HG03060 (cell line): ENCODE results near the gene B4GALT7.

Source experiments
- ATAC-seq: cut with Tn5 transposase; IDR thresholded peaks from one replicate; pipeline ENCODE4 v1.9.1; 2021; ENCODE audit warnings: low read depth, moderate number of reproducible peaks; ENCODE audit not compliant: unreplicated experiment

The B4GALT7 gene

GRCh38 chr5:177592905-177593304 is 7.0 kb upstream of the B4GALT7 start:
- no peak for ATAC-seq

- no peak for ATAC-seq
Observed at GRCh38 chr5:177593511-177593910, 6.4 kb upstream of the B4GALT7 start.

GRCh38 chr5:177594071-177594470 is 5.9 kb upstream of the B4GALT7 start:
- ATAC-seq = no peak

- ATAC-seq = no peak
Observed at GRCh38 chr5:177595026-177595585, 4.8 kb upstream of the B4GALT7 start.

- ATAC-seq = no peak
Observed at GRCh38 chr5:177595991-177596774, 3.7 kb upstream of the B4GALT7 start.

- ATAC-seq = no peak
Observed at GRCh38 chr5:177596775-177597238, 3.1 kb upstream of the B4GALT7 start.

- no peak for ATAC-seq
Observed at GRCh38 chr5:177598477-177598876, 1.5 kb upstream of the B4GALT7 start.

- no peak for ATAC-seq
Observed at GRCh38 chr5:177600508-177601018, 631 bp downstream of the B4GALT7 start.

- no peak for ATAC-seq
Observed at GRCh38 chr5:177601126-177601525, 1.2 kb downstream of the B4GALT7 start.

GRCh38 chr5:177601577-177602457 is 1.9 kb downstream of the B4GALT7 start:
- ATAC-seq = no peak

- ATAC-seq = no peak
Observed at GRCh38 chr5:177602458-177602830, 2.5 kb downstream of the B4GALT7 start.

- ATAC-seq = no peak
Observed at GRCh38 chr5:177603631-177604030, 3.7 kb downstream of the B4GALT7 start.

- no peak for ATAC-seq
Observed at GRCh38 chr5:177604116-177604521, 4.2 kb downstream of the B4GALT7 start.

- ATAC-seq = no peak
Observed at GRCh38 chr5:177604656-177605055, 4.7 kb downstream of the B4GALT7 start.

GRCh38 chr5:177605078-177605477 is 5.1 kb downstream of the B4GALT7 start:
- ATAC-seq = no peak

- no peak for ATAC-seq
Observed at GRCh38 chr5:177605667-177606066, 5.7 kb downstream of the B4GALT7 start.

- no peak for ATAC-seq
Observed at GRCh38 chr5:177606071-177607051, 6.4 kb downstream of the B4GALT7 start.

GRCh38 chr5:177607115-177607451 is 7.2 kb downstream of the B4GALT7 start:
- no peak for ATAC-seq

- ATAC-seq = no peak
Observed at GRCh38 chr5:177607452-177608192, 7.7 kb downstream of the B4GALT7 start.
